Measurements from ENCODE around the gene CNGA4.
"Not testable (repeated sequence)": the region's sequence is repeated elsewhere in the genome, so short reads cannot be mapped to it uniquely, and the experiment has no call there.

CNGA4 gene

GRCh38 chr11:6268820-6269219 is 29.9 kb downstream of the CNGA4 start:
- no peak for DNase-seq (ENCODE audit: low read depth)

GRCh38 chr11:6269994-6270393 is 31.1 kb downstream of the CNGA4 start:
- no peak for DNase-seq (ENCODE audit: low read depth)

GRCh38 chr11:6270584-6271246 is 31.8 kb downstream of the CNGA4 start:
- no peak for DNase-seq (ENCODE audit: low read depth)

GRCh38 chr11:6271598-6271997 is 32.7 kb downstream of the CNGA4 start:
- no peak for DNase-seq (ENCODE audit: low read depth)

- DNase-seq (ENCODE audit: low read depth): no peak
These were observed 34.3 kb downstream of the CNGA4 start for GRCh38 chr11:6273188-6273587.

- DNase-seq (ENCODE audit: low read depth): not testable (repeated sequence)
These were observed 41.9 kb downstream of the CNGA4 start for GRCh38 chr11:6280809-6281208.

DNA sequence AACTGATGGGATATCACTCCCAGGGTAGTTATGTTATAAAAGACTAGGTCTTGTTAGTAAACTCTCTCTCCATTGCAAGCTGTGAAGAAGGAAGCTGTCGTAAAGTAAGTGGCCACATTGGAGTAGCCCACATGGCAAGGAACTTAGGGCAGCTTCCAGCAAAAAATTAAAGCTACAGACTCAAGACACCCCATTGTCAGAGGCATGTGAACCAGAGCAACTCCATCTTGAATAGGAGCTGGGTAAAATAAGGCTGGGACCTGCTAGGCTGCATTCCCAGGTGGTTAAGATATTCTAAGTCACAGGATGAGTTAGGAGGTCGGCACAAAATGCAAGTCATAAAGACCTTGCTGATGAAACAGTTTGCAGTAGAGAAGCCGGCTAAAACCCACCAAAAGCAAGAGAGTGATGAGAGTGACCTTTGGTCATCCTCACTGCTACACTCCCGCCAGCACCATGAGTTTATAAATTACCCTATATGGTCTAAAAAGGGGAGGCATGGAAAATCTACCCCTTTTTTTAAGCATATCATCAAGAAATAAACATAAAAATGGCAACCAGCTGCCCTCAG is 44.6 kb downstream of the CNGA4 start:
- no peak for DNase-seq (ENCODE audit: low read depth)

DNA sequence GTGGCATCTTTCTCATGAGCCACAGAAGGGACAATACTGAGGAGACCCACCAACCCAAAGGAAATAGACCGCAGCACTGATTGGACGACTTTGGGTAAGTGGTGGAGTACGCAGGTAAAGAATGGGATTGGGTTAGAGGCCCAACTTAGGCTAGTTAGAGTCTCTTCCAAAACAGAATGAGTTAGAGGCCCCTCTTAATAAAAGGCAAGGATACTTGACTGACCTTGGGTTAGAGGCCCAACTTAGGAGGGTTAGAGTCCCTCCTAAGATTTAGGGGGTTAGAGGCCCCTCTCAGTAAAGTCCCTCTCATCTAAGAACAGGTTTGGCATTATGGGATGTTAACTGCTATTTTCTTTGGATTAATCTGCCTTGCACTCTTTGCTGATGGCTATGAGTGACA is 45.4 kb downstream of the CNGA4 start:
- DNase-seq (ENCODE audit: low read depth): no peak

DNA sequence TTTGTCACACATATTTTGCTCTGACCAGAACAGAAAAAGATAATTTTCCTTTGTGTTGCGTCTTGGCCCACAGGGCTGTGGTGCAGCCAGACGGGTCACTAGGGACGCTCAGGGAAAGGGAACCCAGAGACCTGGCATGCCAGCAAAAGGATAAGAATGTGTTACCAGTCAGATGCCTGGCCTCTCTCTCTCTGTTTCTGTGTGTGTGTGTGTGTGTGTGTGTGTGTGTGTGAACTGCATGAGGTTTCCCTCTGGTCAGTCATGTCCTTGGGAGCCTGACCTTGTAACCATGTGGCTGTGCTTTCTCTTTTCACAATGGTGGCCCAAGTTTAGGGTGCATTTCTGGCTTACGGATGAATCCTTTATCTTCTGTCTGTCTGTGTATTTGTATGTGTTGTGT is 46.1 kb downstream of the CNGA4 start:
- DNase-seq (ENCODE audit: low read depth): no peak
